Ramos (cell line): ENCODE results near the gene PNPLA7.
"Not testable (repeated sequence)": the region's sequence is repeated elsewhere in the genome, so short reads cannot be mapped to it uniquely, and the experiment has no call there.

ENCODE experiments used
- in situ Hi-C: fragments of 300-500 bp; cut with MboI; formaldehyde crosslinking; loops from one replicate; pipeline ENCODE4 v1.14.3; 2022; ENCODE audit warnings: low sequenced_read_pairs; ENCODE audit not compliant: unreplicated experiment

Gene PNPLA7

GRCh38 chr9:137544176-137544760 lies 5.9 kb downstream of the PNPLA7 start:
- in situ Hi-C loops, result no loop called here

GRCh38 chr9:137543237-137543963 lies 6.8 kb downstream of the PNPLA7 start:
- in situ Hi-C loops, result no loop called here

- in situ Hi-C loops, result no loop called here
Measured at GRCh38 chr9:137542486-137542885, 7.7 kb downstream of the PNPLA7 start.

GRCh38 chr9:137540536-137540935 lies 9.7 kb downstream of the PNPLA7 start:
- in situ Hi-C loops, result no loop called here

- in situ Hi-C loops, result no loop called here
Measured at GRCh38 chr9:137538058-137538457, 12.1 kb downstream of the PNPLA7 start.

GRCh38 chr9:137536594-137537131 lies 13.5 kb downstream of the PNPLA7 start:
- in situ Hi-C loops, result not testable (repeated sequence)

- in situ Hi-C loops, result no loop called here
Measured at GRCh38 chr9:137535120-137535428, 15.1 kb downstream of the PNPLA7 start.

- in situ Hi-C loops, result no loop called here
Measured at GRCh38 chr9:137534256-137535119, 15.7 kb downstream of the PNPLA7 start.

GRCh38 chr9:137532891-137533468 lies 17.2 kb downstream of the PNPLA7 start:
- in situ Hi-C loops, result not testable (repeated sequence)

- in situ Hi-C loops, result no loop called here
Measured at GRCh38 chr9:137531099-137531765, 19.0 kb downstream of the PNPLA7 start.

GRCh38 chr9:137530331-137530730 lies 19.9 kb downstream of the PNPLA7 start:
- in situ Hi-C loops, result no loop called here

- in situ Hi-C loops, result loop anchor here (10.0 kb wide), 1 partner anchor 230 kb away; no protein-coding TSS in a partner anchor
Measured at GRCh38 chr9:137524981-137525317, 25.3 kb downstream of the PNPLA7 start.

GRCh38 chr9:137524161-137524980 lies 25.8 kb downstream of the PNPLA7 start:
- in situ Hi-C loops, result loop anchor here (10.0 kb wide), 1 partner anchor 230 kb away; no protein-coding TSS in a partner anchor

GRCh38 chr9:137522746-137523455 lies 27.3 kb downstream of the PNPLA7 start:
- in situ Hi-C loops, result loop anchor here (10.0 kb wide), 1 partner anchor 228 kb away; no protein-coding TSS in a partner anchor

- in situ Hi-C loops, result loop anchor here (10.0 kb wide), 1 partner anchor 227 kb away; no protein-coding TSS in a partner anchor
Measured at GRCh38 chr9:137521405-137521985, 28.7 kb downstream of the PNPLA7 start.

- in situ Hi-C loops, result loop anchor here (10.0 kb wide), 1 partner anchor 226 kb away; no protein-coding TSS in a partner anchor
Measured at GRCh38 chr9:137520614-137521404, 29.4 kb downstream of the PNPLA7 start.

- in situ Hi-C loops, result no loop called here
Measured at GRCh38 chr9:137519553-137519952, 30.6 kb downstream of the PNPLA7 start.
